Measurements from ENCODE around the gene COQ7.

Gene COQ7

DNA sequence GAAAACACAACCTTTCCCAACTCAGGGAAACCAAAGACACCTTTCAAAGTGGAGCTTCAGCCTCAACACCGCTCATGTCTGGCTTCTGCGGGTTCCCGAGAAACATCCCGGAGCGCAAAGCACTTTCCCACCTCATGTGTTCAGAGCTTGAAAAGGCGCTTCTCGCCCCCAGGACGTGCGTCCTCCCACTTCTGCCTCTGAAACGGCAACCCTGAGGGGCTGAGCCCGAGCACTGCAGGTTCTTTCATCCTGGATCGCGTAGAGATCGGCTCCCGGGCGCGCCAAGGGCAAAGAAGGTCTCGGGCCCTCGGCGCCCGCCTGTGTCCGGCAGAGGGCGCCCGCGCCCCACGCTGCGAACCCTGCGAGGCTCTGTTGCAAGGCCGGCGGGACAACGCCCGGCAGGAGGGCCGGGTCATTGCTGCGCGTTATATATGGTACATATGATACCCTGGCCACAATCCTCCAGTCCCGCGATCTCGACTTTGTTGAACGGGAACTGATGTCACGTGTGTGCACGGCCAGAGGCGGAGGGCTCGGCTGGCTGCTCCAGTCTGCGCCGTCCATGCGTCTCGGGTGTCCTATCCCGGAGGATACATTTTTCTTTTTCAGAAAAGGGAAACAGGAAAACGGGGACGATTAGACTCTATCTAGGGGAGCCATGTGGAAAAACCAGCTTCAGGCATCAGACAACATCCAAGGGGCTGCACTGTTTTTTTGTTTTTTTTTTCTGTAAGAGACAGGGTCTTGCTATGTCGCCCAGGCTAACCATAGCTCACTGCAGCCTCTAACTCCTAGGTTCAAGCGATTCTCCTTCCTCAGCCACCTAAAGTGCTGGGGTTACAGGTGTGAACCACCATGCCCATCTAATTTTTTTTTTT, 19.1 kb downstream of the COQ7 start:
- DNase-seq (ENCODE audit: low read depth in 3 of 3), result peak; percentile 50 to 73 (median 58)

DNA sequence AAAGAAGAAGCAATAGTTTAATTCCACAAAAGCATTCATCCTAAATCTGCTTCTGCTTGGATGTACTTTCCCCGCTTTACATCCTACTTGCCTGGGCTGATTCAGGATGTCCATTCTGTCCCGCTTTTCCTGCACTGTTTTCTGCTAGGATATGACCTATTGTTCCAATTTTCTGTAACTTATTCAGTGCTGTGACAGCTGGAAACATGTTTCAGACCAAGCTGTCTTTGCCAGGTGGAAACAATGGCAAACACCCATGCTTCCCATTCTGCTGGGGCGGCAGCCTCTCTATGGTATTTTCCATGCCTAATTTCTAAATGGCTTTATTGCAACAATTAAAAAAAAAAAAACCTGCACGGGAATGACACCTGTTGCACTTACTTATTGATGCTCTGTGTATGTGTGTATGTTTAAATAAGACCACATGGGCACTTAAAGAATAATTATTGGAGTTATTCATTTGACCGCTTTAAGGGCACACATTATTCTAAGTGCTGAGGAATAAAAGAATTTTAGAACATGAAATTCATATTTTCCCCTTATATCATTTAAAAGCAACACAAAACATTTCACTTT, 21.0 kb downstream of the COQ7 start:
- DNase-seq (ENCODE audit: low read depth in 3 of 3), result no peak

DNA sequence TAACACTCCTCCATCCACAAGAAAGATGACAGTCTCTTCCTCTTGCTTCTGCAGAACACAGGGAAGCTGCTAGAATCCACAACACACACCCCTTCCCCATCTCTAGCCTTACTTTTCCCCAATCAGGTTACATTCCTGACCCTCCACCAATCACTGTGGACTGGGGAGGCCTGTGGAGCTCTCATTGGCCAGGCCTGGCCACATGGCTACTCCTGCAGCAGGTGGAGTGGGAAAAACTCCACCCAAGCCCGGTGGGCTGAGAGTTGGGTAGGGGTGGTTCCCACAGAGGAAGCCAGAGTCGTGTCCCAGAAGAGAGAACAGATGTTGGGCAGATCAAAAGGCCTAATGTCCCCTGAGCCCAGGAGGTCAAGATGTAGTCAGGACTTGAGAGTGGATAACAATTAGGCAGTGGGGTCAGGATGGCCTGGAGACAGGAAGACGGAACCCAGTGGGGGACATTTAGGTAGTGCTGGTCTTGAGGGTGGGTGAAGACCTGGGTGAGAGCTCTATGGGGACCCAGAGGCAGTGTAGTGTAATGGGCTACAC, 22.1 kb downstream of the COQ7 start:
- DNase-seq (ENCODE audit: low read depth in 3 of 3), result no peak

- no peak for DNase-seq (ENCODE audit: low read depth in 3 of 3)
Observed at GRCh38 chr16:19090916-19091315, 23.5 kb downstream of the COQ7 start.

DNA sequence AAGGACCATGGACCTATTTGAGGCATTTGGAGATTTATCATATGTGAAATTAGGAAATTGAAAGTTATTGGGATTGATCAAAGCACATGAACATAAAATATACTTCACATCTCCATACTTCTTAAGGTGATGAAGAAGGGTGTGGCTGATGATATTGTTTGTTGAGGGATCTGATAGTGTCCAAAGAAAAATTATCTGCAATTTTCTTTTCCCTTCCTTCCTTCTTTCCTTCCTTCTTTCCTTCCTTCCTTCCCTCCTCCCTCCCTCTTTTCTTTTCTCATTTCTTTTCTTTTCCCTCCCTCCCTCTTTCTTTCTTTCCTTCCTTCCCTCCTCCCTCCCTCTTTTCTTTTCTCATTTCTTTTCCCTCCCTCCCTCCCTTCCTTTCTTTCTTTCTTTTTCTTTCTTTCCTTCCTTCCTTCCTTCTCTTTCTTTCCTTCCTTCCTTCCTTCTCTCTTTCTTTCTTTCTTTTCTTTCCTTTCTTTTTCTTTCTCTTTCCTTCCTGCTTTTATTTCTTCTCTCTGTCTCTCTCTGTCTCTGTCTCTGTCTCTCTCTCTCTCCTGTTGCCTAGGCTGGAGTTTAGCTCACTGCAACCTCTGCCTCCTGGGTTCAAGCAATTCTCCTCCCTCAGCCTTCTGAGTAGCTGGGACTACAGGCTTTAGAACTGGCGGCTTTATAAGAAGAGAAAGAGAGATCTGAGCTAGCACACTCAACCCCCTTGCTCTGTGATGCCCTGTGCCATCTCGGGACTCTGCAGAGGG, 25.4 kb downstream of the COQ7 start:
- DNase-seq (ENCODE audit: low read depth in 3 of 3), result no peak

- DNase-seq (ENCODE audit: low read depth in 3 of 3), result no peak
Observed at GRCh38 chr16:19093631-19094541, 26.5 kb downstream of the COQ7 start.

DNA sequence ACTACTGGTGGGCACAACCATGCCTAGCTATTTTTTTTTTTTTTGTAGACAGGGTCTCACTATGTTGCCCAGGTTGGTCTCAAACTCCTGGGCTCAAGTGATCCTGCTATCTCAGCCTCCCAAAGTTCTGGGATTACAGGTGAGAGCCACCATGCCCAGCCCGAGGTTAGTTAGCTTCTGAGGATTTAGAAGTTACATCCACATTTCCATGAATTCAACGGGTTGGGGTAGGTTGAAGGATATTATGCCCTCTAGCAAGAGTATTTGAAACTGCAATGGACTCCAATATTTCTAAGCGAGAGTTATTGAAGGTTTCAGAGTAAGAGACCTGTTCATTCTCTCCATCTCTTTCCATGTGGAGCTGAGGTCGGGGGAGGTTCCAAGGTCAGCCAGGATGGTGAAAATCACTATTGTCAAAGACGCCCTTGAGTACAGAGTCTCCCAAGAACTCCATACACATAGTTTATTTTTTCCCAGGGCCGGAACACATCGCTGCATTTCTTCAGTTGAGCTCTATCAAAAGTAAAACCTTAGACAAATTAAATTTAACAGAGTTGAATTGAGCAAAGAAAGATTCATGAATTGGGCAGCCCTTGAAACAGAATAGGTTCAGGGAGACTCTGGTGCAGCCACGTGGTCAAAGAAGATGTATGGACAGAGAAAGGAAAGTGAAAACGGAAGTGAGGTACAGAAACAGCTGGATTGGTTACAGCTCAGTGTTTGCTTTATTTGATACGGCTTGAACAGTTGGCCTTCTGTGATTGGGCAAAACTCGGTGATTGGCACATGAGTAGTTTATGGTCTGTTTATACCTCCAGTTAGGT, 27.3 kb downstream of the COQ7 start:
- DNase-seq (ENCODE audit: low read depth in 3 of 3), result no peak

DNA sequence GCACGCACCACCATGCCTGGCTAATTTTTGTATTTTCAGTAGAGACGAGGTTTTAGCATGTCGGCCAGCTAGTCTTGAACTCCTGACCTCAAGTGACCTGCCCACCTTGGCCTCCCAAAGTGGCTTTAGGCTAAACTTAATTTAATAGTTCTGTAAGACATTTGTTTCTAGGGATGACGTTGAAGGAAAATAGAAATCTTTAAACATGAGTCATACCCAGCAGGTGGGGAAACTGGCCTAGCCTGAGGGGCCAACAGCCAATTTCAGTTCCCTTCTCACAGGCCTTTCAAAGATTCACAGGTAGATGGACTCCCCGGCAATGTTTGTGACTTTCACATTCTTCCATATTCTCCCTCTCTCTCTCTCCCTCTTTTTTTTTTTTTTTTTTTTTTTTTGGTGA, 28.2 kb downstream of the COQ7 start:
- no peak for DNase-seq (ENCODE audit: low read depth in 3 of 3)

- DNase-seq (ENCODE audit: low read depth in 3 of 3), result no peak
Observed at GRCh38 chr16:19098173-19098572, 30.8 kb downstream of the COQ7 start.

GRCh38 chr16:19102187-19102872, 34.9 kb downstream of the COQ7 start:
- DNase-seq (ENCODE audit: low read depth in 3 of 3), result no peak

GRCh38 chr16:19104607-19105006, 37.2 kb downstream of the COQ7 start:
- DNase-seq (ENCODE audit: low read depth in 3 of 3), result no peak

DNA sequence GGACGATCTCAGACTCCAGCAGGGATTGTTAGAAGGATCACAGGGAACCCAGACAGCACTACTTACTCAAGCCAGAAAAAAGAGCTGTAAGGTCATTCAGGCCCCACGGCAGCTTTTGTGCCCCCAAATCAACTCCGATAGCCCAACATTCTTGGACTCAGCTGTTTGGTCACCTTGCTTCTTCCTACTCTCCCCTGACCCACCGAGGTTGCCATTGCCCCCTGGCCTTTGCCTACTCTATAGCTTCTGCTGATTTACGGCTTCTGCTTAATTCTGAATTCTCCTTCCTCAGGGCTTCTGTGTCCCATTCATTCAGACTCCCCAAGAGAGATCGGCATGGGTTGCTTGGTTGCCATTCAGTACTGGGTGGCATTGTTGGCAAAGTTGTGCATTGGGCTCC, 37.7 kb downstream of the COQ7 start:
- DNase-seq (ENCODE audit: low read depth in 3 of 3), result no peak

GRCh38 chr16:19105891-19106624, 38.6 kb downstream of the COQ7 start:
- no peak for DNase-seq (ENCODE audit: low read depth in 3 of 3)

- DNase-seq (ENCODE audit: low read depth in 3 of 3), result no peak
Observed at GRCh38 chr16:19106625-19107020, 39.2 kb downstream of the COQ7 start.

DNA sequence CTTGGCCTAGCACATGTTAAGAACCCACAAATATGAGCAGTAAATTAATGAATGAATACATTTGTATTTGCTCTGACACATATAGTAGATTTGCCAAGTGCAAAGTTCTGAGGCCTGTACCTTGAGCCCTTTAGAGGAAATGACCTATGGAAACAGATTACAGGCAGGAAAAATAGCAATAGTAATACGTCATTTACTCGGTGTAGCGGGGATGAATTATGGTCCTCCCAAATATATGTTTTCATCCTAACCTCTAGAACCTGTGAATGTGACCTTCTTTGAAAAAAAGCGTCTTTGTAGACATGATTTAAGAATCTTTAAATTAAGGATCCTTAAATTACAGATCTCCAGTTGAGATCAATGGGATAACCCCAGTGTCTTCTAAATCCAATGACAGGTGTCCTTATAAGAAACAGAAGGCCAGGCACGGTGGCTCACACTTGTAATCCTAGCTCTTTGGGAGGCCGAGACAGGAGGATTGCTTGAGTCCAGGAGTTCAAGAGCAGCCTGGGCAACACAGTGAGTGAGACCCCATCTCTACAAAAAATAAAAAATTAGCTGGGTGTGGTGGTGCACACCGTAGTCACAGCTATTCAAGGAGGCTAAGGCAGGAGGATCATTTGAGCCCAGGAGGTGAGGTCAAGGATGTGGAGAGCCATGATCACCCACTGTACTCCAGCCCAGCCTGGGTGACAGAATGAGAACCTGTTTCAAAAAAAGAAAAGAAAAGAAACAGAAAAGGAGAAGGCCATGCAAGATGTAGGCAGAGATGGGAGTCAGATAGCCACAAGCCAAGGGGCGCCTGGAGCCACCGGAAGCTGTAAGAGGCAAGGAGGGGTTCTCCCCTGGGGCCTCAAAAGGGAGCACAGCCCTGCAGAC, 41.2 kb downstream of the COQ7 start:
- DNase-seq (ENCODE audit: low read depth in 3 of 3), result no peak

- no peak for DNase-seq (ENCODE audit: low read depth in 3 of 3)
Observed at GRCh38 chr16:19109288-19109664, 41.9 kb downstream of the COQ7 start.

- no peak for DNase-seq (ENCODE audit: low read depth in 3 of 3)
Observed at GRCh38 chr16:19110537-19111360, 43.3 kb downstream of the COQ7 start.

- no peak for DNase-seq (ENCODE audit: low read depth in 3 of 3)
Observed at GRCh38 chr16:19112099-19112407, 44.6 kb downstream of the COQ7 start.
